Measurements from ENCODE around the gene PANK1. TPM values are rescaled to one million over a fixed set of nuclear protein-coding genes. Genes with fewer than 3 reads are reported as not detected.

The PANK1 gene
- total RNA-seq, 4 donors from 2014 or later: under 0.01 to 25.9 (median 2.6) TPM

DNA sequence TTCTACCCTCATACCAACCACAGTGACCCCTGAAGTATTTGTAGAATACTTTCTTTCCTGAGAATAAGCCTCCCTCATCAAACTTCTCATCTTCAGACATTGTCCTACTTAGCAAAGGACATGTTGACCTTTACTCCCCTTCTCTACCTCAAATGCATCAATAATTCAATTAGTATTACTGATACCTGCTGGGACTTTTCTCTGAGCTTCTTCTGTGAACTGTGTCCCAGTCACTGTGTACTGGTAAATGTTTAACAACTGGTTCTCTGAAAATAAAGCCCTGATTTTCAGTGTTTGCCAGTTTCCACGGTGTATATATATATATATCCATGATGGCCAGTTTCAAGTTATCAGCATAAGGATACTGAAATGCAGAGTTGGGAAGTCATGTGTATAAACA lies 12.2 kb downstream of the PANK1 start:
- no peaks in the 10 kb centered on the region for H3K27me3 ChIP-seq
- no peak for DNase-seq
- no peaks in the 10 kb centered on the region for H3K9me3 ChIP-seq
- no peak overlapping the region for H3K27ac ChIP-seq
- no peak overlapping the region for H3K4me3 ChIP-seq
- intact Hi-C loops (cut with DNase I; ENCODE audit: low total_unique reads): no loop called here
- H3K4me1 ChIP-seq: no peaks in the 10 kb centered on the region
- TF ChIP-seq, protein P1, sequence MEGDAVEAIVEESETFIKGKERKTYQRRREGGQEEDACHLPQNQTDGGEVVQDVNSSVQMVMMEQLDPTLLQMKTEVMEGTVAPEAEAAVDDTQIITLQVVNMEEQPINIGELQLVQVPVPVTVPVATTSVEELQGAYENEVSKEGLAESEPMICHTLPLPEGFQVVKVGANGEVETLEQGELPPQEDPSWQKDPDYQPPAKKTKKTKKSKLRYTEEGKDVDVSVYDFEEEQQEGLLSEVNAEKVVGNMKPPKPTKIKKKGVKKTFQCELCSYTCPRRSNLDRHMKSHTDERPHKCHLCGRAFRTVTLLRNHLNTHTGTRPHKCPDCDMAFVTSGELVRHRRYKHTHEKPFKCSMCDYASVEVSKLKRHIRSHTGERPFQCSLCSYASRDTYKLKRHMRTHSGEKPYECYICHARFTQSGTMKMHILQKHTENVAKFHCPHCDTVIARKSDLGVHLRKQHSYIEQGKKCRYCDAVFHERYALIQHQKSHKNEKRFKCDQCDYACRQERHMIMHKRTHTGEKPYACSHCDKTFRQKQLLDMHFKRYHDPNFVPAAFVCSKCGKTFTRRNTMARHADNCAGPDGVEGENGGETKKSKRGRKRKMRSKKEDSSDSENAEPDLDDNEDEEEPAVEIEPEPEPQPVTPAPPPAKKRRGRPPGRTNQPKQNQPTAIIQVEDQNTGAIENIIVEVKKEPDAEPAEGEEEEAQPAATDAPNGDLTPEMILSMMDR (IDR thresholded peaks at IDR 0.05): no peak
- no peak for TF ChIP-seq POLR2A (IDR thresholded peaks at IDR 0.05)
- no peaks in the 10 kb centered on the region for H3K36me3 ChIP-seq

DNA sequence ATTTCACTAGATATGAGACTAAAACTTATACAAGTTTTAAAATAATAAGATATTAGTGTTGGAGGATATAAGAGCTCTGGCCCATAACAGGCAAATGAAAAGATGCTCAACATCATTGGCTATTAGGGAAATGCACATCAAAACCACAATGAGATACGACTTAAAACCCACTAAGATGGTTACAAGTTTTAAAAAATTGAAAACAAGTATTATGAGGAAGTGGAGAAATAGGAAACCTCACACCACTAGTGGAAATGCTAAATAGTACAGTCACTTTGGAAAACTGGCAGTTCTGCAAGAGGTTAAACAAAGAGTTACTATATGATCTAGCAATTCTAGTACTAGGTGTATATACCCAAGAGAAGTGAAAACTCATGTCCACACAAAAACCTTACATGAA lies 17.2 kb downstream of the PANK1 start:
- Histone ChIP-seq H3K4me3 (no peak overlapping the region), H3K36me3 (no peaks in the 10 kb centered on the region), H3K27me3 (no peaks in the 10 kb centered on the region), H3K4me1 (no peaks in the 10 kb centered on the region), H3K27ac (no peak overlapping the region), H3K9me3 (no peaks in the 10 kb centered on the region)
- intact Hi-C loops (cut with DNase I; ENCODE audit: low total_unique reads): no loop called here
- TF ChIP-seq, protein P1 (IDR thresholded peaks at IDR 0.05): no peak
- no peak for TF ChIP-seq POLR2A (IDR thresholded peaks at IDR 0.05)
- DNase-seq: no peak

DNA sequence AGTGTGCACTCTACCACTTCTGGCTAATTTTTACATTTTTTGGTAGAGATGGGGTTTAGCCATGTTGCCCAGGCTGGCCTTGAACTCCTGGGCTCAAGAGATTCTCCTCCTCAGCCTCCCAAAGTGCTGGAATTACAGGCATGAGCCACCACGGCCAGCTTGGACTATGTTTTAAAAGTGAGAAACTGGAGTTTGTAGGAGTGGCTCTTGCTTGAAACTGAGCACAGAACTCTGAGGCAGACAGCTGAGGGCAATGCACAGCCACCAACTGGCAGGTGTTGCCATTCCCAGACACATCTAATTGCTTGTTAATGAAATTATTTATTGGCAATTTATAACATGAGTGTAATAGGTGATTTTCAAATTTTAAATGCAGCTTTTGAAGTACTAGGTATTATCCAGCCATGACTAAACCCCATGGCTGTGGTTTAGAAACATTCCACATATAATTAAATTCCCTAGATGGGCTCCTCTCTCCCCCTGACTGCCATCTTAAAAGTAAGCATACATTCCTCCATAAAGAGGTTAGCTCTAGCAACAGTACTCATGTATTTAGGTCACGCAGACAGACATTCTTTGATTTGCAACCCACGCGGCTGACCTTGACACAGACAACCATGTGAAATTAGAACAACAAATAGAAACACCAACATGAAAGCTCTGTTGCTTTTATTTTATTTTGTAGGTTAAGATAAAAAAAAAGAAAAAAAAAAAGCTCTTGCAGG lies 19.8 kb downstream of the PANK1 start:
- H3K4me1 ChIP-seq: no peaks in the 10 kb centered on the region
- H3K27me3 ChIP-seq: no peaks in the 10 kb centered on the region
- no peaks in the 10 kb centered on the region for H3K9me3 ChIP-seq
- H3K4me3 ChIP-seq: no peak overlapping the region
- TF ChIP-seq, protein P1 (IDR thresholded peaks at IDR 0.05): no peak
- TF ChIP-seq POLR2A (IDR thresholded peaks at IDR 0.05): no peak
- no peak for DNase-seq
- H3K36me3 ChIP-seq: no peaks in the 10 kb centered on the region
- no peak overlapping the region for H3K27ac ChIP-seq
- intact Hi-C loops (cut with DNase I; ENCODE audit: low total_unique reads): no loop called here

DNA sequence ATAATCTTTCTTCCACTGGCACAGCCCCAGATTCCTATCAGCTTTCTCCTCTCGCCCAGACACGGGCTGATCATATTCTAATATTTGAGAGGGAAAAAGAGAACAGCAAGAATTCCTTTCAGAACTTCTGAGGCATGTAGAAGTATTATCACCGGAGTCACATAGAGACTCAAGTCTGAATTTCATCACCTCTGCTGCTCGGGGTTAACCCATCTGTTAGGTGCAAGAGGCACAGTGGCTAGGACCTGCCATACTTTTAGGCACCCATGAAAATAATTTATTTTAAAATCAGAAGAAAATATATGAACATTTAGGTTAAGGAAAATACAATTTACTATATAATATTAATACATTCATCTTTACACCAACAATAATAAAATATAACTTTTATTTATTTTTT lies 21.0 kb downstream of the PANK1 start:
- no peak for DNase-seq
- Histone ChIP-seq H3K4me1 (no peaks in the 10 kb centered on the region), H3K9me3 (no peaks in the 10 kb centered on the region), H3K36me3 (no peaks in the 10 kb centered on the region), H3K27ac (no peak overlapping the region), H3K4me3 (no peak overlapping the region), H3K27me3 (no peaks in the 10 kb centered on the region)
- TF ChIP-seq, protein P1 (IDR thresholded peaks at IDR 0.05): no peak
- TF ChIP-seq POLR2A (IDR thresholded peaks at IDR 0.05): no peak
- intact Hi-C loops (cut with DNase I; ENCODE audit: low total_unique reads): no loop called here

DNA sequence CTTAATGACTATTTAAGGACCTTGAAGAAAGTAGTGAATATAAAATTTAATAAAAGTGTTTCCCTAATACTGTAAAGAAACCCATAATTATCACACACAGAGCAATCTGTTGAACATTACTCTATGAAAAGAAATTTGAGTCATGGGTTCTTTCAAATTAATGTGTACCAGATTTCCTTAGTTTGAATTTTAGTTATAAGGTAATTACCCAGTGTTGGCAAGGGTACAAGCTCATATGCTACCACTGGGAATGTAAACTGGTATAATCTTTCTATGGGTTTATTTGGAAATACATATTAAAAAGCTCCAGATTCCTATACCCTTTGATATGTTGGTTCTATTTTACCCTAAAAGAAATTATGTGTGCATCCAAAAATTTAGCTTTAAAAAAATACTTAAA lies 22.9 kb downstream of the PANK1 start:
- TF ChIP-seq, protein P1 (IDR thresholded peaks at IDR 0.05): no peak
- TF ChIP-seq POLR2A (IDR thresholded peaks at IDR 0.05): no peak
- Histone ChIP-seq H3K36me3 (no peaks in the 10 kb centered on the region), H3K9me3 (no peaks in the 10 kb centered on the region), H3K4me1 (no peaks in the 10 kb centered on the region), H3K4me3 (no peak overlapping the region), H3K27me3 (no peaks in the 10 kb centered on the region), H3K27ac (no peak overlapping the region)
- no peak for DNase-seq
- intact Hi-C loops (cut with DNase I; ENCODE audit: low total_unique reads): no loop called here

Measured in uterus (tissue), 4 donors.